CD14-positive monocyte (primary cell): ENCODE data around the gene SPTBN1. TPM values are rescaled to one million over a fixed set of nuclear protein-coding genes. Genes with fewer than 3 reads are reported as not detected.
"Not testable (repeated sequence)": the region's sequence is repeated elsewhere in the genome, so short reads cannot be mapped to it uniquely, and the experiment has no call there.

Experiments
- DNase-seq, 3 donors: peaks; one replicate each; pipeline ENCODE4 v3.0.0-alpha.2; 2011 to 2022
- H2AFZ ChIP-seq: 2 replicates; pipeline ENCODE4 v1.6.0; 2012; ENCODE audit warnings: mild to moderate bottlenecking, low read depth, low read length, inconsistent platforms; ENCODE audit not compliant: insufficient read depth, poor library complexity, severe bottlenecking
- H3K27ac ChIP-seq, 2 donors: 1 replicate in 1 of 2; 2 replicates in 1 of 2; pipeline ENCODE4 v1.5.1; 2012 to 2013; ENCODE audit warnings: low read length in 2 of 2, control low read depth in 1 of 2, inconsistent platforms in 1 of 2, low read depth in 1 of 2, mild to moderate bottlenecking in 1 of 2
- H3K27me3 ChIP-seq, 2 donors: one replicate each; pipeline versions ENCODE4 v1.6.0 to v1.6.1; 2011 to 2013; ENCODE audit warnings: low read length in 2 of 2; ENCODE audit not compliant: control insufficient read depth in 2 of 2, insufficient read depth in 2 of 2
- H3K36me3 ChIP-seq, 2 donors: replicated peaks in 1 of 2; 1 replicate in 1 of 2; 2 replicates in 1 of 2; pipeline versions ENCODE4 v1.5.1 to v1.6.1; 2012 to 2013; ENCODE audit warnings: low read length in 2 of 2, control low read depth in 1 of 2, inconsistent platforms in 1 of 2, mild to moderate bottlenecking in 1 of 2; ENCODE audit not compliant: insufficient read depth in 2 of 2, control insufficient read depth in 1 of 2
- H3K4me1 ChIP-seq, 2 donors: 1 replicate in 1 of 2; 2 replicates in 1 of 2; pipeline versions ENCODE4 v1.5.1 to v1.6.1; 2012 to 2013; ENCODE audit warnings: low read length in 2 of 2, control low read depth in 1 of 2, inconsistent platforms in 1 of 2, mild to moderate bottlenecking in 1 of 2, moderate library complexity in 1 of 2; ENCODE audit not compliant: insufficient read depth in 2 of 2, control insufficient read depth in 1 of 2
- H3K4me2 ChIP-seq: replicated peaks from 2 replicates; pipeline ENCODE3; 2012; ENCODE audit warnings: low read length, moderate library complexity, mild to moderate bottlenecking; ENCODE audit not compliant: poor library complexity, severe bottlenecking; ENCODE audit errors: extremely low read depth
- H3K4me3 ChIP-seq, 3 experiments: fragments of 200-600 bp in 1 of 3; sonication (generic) in 1 of 3; replicated peaks in 1 of 3; 1 replicate in 2 of 3; 2 replicates in 1 of 3; pipeline ENCODE4 v1.5.1; 2011 to 2013; ENCODE audit warnings: low read length in 3 of 3, mild to moderate bottlenecking in 3 of 3, control low read depth in 2 of 3, low read depth in 2 of 3, inconsistent platforms in 1 of 3, moderate library complexity in 1 of 3
- H3K79me2 ChIP-seq: 2 replicates; pipeline ENCODE4 v1.6.0; 2012; ENCODE audit warnings: mild to moderate bottlenecking, control low read depth, inconsistent platforms, low read length, moderate library complexity; ENCODE audit not compliant: insufficient read depth
- H3K9ac ChIP-seq: 2 replicates; pipeline ENCODE4 v1.6.0; 2017; ENCODE audit warnings: low read length, mild to moderate bottlenecking; ENCODE audit not compliant: insufficient read depth, poor library complexity, severe bottlenecking
- H3K9me3 ChIP-seq, 2 donors: replicated peaks in 1 of 2; 1 replicate in 1 of 2; 2 replicates in 1 of 2; pipeline versions ENCODE4 v1.5.1 to v1.6.1; 2012 to 2013; ENCODE audit warnings: low read length in 2 of 2, control low read depth in 1 of 2; ENCODE audit not compliant: control insufficient read depth in 1 of 2, insufficient read depth in 1 of 2
- H4K20me1 ChIP-seq: 2 replicates; pipeline ENCODE4 v1.6.0; 2012; ENCODE audit warnings: mild to moderate bottlenecking, low read length, control low read depth, moderate library complexity; ENCODE audit not compliant: insufficient read depth
- H3K27ac Mint-ChIP-seq, 7 donors: one replicate each; pipeline ENCODE4 v1.8.0; 2020; ENCODE audit warnings: mild to moderate bottlenecking in 7 of 7, mixed read lengths in 7 of 7, moderate library complexity in 6 of 7, inconsistent platforms in 2 of 7
- H3K27me3 Mint-ChIP-seq, 3 donors: one replicate each; pipeline ENCODE4 v1.8.0; 2021 to 2022; ENCODE audit warnings: low read depth in 3 of 3, mild to moderate bottlenecking in 3 of 3, mixed read lengths in 3 of 3, moderate library complexity in 3 of 3, inconsistent platforms in 1 of 3
- H3K36me3 Mint-ChIP-seq, 2 donors: one replicate each; pipeline ENCODE4 v1.8.0; 2020; ENCODE audit warnings: mixed read lengths in 2 of 2, inconsistent platforms in 1 of 2, mild to moderate bottlenecking in 1 of 2
- H3K4me1 Mint-ChIP-seq: one replicate; pipeline ENCODE4 v1.8.0; 2020; ENCODE audit warnings: mild to moderate bottlenecking, mixed read lengths
- H3K4me3 Mint-ChIP-seq, 2 donors: one replicate each; pipeline ENCODE4 v1.8.0; 2020; ENCODE audit warnings: mild to moderate bottlenecking in 2 of 2, mixed read lengths in 2 of 2, moderate library complexity in 1 of 2
- H3K9me3 Mint-ChIP-seq, 7 donors: one replicate each; pipeline ENCODE4 v1.8.0; 2020 to 2022; ENCODE audit warnings: mixed read lengths in 7 of 7, mild to moderate bottlenecking in 6 of 7, moderate library complexity in 6 of 7, inconsistent platforms in 2 of 7
- CTCF ChIP-seq: fragments of 200-600 bp; IDR thresholded peaks from one replicate; pipeline ENCODE4 v1.8.0; 2022; ENCODE audit warnings: antibody characterized with exemption, mild to moderate bottlenecking
- WGBS: methylation state at CpG from one replicate; pipeline ENCODE4 v1.1.5; 2013; ENCODE audit warnings: missing lambda C conversion rate; ENCODE audit not compliant: insufficient coverage; 5-methylcytosine and 5-hydroxymethylcytosine counted together
- intact Hi-C, 2 donors: fragments of 100-400 bp; cut with micrococcal nuclease; formaldehyde crosslinking; loops; one replicate each; pipeline versions ENCODE4 v1.15.0 to v1.15.1; 2023
- polyA plus RNA-seq, 3 donors: library from polyadenylated mRNA; depleted of rRNA in 1 of 3; unstranded in 2 of 3; stranded (reverse) in 1 of 3; fragments of 300-500 nt in 2 of 3; fragments of >200 nt in 1 of 3; fragmentation: Illumina TruSeq in 2 of 3; gene quantifications; 1 replicate in 2 of 3; 2 replicates in 1 of 3; pipeline ENCODE4 v1.2.3, GENCODE V29; 2012 to 2021

Gene SPTBN1
- polyA plus RNA-seq, 3 donors, result 0.79 to 2.8 (median 1.7) TPM

DNA sequence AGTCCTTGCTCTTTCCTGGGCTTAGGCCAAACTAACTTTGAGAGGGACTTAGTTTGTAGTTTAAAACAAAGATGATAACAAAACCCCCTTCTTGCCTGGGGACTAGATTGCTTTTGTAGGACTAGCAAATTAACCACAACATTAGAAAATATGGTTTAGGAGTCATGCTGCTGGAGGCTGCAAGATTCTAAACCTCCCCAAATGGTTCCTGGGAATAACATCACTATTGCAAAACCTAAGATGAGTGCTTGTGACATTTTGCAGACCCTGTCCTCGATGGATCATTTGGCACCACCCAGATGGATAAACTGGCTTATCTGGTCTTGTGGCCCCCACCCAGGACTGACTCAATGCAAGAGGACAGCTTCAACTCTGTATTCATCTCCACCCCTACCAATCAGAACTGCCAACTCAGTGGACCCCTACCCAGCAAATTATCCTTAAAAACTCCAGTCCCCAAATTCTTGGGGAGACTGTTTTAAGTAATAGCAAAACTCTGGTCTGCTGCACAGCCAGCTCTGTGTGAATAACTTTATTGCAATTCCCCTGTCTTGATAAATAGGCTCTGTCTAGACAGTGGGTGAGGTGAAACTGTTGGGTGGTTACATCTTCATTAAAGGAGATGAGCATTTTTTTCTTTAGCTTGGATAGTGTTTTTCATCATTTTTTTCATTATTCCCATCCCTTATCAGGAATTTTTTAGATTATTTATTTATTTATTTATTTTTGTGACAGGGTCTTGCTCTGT, 58.9 kb downstream of the SPTBN1 start:
- Mint-ChIP-seq H3K36me3 (no peaks in the 10 kb centered on the region), H3K4me1 (no peaks in the 10 kb centered on the region), H3K27me3 (no peaks in the 10 kb centered on the region), H3K27ac (no peak overlapping the region), H3K4me3 (no peak overlapping the region), H3K9me3 (peaks cover 0 to 3% (median 0%) of the 10 kb centered on the region in 7 donors)
- Histone ChIP-seq H3K4me1 (no peaks in the 10 kb centered on the region), H3K9ac (no peak overlapping the region), H3K9me3 (no peaks in the 10 kb centered on the region), H4K20me1 (no peaks in the 10 kb centered on the region), H3K36me3 (no peaks in the 10 kb centered on the region), H2AFZ (no peak overlapping the region), H3K4me3 (no peak overlapping the region), H3K4me2 (no peak overlapping the region), H3K27me3 (no peaks in the 10 kb centered on the region), H3K27ac (no peak overlapping the region), H3K79me2 (no peaks in the 10 kb centered on the region)
- intact Hi-C loops, result loop anchor here in 1 of 2 donors (10.0 kb wide), 1 partner anchor 320 kb away; no protein-coding TSS in a partner anchor
- no peak for TF ChIP-seq CTCF
- WGBS, result 90% methylated on average over 1 of the region's 1 CpG
- no peak for DNase-seq

GRCh38 chr2:54516842-54517241, 60.7 kb downstream of the SPTBN1 start:
- Histone ChIP-seq H3K9me3 (no peaks in the 10 kb centered on the region), H2AFZ (no peak overlapping the region), H4K20me1 (no peaks in the 10 kb centered on the region), H3K27me3 (no peaks in the 10 kb centered on the region), H3K4me3 (no peak overlapping the region), H3K27ac (no peak overlapping the region), H3K4me1 (no peaks in the 10 kb centered on the region), H3K79me2 (no peaks in the 10 kb centered on the region), H3K4me2 (no peak overlapping the region), H3K9ac (no peak overlapping the region), H3K36me3 (no peaks in the 10 kb centered on the region)
- Mint-ChIP-seq H3K27me3 (no peaks in the 10 kb centered on the region), H3K36me3 (no peaks in the 10 kb centered on the region), H3K4me1 (no peaks in the 10 kb centered on the region), H3K4me3 (no peak overlapping the region), H3K9me3 (no peaks in the 10 kb centered on the region), H3K27ac (no peak overlapping the region)
- intact Hi-C loops, result loop anchor here in 1 of 2 donors (10.0 kb wide), 1 partner anchor 318 kb away; no protein-coding TSS in a partner anchor
- TF ChIP-seq CTCF, result no peak
- 100% methylated on average over 1 of the region's 2 CpGs for WGBS
- no peak for DNase-seq

GRCh38 chr2:54518016-54518415, 61.9 kb downstream of the SPTBN1 start:
- not testable (repeated sequence) for H3K4me3 ChIP-seq, DNase-seq, H4K20me1 ChIP-seq, H3K4me1 ChIP-seq, H3K9me3 Mint-ChIP-seq, H2AFZ ChIP-seq, H3K27ac Mint-ChIP-seq, H3K4me1 Mint-ChIP-seq, H3K36me3 Mint-ChIP-seq, H3K79me2 ChIP-seq, H3K9me3 ChIP-seq, H3K36me3 ChIP-seq, H3K27me3 Mint-ChIP-seq, H3K9ac ChIP-seq, H3K4me2 ChIP-seq, H3K27me3 ChIP-seq, H3K27ac ChIP-seq, H3K4me3 Mint-ChIP-seq
- intact Hi-C loops, result loop anchor here in 1 of 2 donors (10.0 kb wide), 1 partner anchor 317 kb away; no protein-coding TSS in a partner anchor
- 100% methylated on average over 1 of the region's 7 CpGs for WGBS
